Measurements from ENCODE around the gene PBX3.

DNA sequence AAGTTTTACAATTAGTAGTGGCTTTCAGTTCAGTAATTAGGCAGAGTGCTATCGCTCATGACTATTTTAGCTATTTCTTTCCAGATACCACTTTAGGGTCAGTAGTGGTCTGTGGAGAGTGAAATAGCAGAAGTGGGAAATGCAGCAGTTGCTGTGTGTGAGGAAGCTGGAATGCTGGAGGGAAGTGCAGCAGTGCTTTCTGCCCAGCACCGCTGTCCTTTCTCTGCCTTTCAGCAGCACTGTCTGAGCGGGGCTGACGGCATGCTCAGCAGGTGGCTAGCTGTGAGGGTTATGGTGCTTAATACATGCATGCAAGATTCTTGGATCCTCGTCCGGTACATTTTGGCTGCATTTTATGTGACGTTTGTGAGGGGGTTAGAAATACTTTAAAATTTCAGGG is 213.9 kb downstream of the PBX3 start:
- TF ChIP-seq, protein P1, sequence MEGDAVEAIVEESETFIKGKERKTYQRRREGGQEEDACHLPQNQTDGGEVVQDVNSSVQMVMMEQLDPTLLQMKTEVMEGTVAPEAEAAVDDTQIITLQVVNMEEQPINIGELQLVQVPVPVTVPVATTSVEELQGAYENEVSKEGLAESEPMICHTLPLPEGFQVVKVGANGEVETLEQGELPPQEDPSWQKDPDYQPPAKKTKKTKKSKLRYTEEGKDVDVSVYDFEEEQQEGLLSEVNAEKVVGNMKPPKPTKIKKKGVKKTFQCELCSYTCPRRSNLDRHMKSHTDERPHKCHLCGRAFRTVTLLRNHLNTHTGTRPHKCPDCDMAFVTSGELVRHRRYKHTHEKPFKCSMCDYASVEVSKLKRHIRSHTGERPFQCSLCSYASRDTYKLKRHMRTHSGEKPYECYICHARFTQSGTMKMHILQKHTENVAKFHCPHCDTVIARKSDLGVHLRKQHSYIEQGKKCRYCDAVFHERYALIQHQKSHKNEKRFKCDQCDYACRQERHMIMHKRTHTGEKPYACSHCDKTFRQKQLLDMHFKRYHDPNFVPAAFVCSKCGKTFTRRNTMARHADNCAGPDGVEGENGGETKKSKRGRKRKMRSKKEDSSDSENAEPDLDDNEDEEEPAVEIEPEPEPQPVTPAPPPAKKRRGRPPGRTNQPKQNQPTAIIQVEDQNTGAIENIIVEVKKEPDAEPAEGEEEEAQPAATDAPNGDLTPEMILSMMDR (conservative IDR thresholded peaks at IDR 0.05; ENCODE audit: low read length) = no peak
- TF ChIP-seq EZH2phosphoT487 (IDR thresholded peaks at IDR 0.05; ENCODE audit: borderline replicate concordance, low read depth, low read length) = no peak

Measured in OCI-LY7 (cell line).